Cardiac fibroblast (primary cell): ENCODE data around the gene ZFAND3.

Source experiments
- DNase-seq, 2 donors: peaks; one replicate each; pipeline versions ENCODE4 v3.0.0 to v3.0.0-alpha.2; 2010; ENCODE audit warnings: low read depth in 2 of 2
- H3K4me3 ChIP-seq, 2 donors: replicated peaks in 1 of 2; 1 replicate in 1 of 2; 2 replicates in 1 of 2; pipeline ENCODE4 v1.5.1; 2011; ENCODE audit warnings: low read depth in 2 of 2, low read length in 2 of 2, mild to moderate bottlenecking in 2 of 2, moderate library complexity in 1 of 2
- CTCF ChIP-seq: IDR thresholded peaks from one replicate; pipeline ENCODE4 v1.5.1; 2011; ENCODE audit warnings: low read depth, mild to moderate bottlenecking, low read length, inconsistent platforms

The ZFAND3 gene

DNA sequence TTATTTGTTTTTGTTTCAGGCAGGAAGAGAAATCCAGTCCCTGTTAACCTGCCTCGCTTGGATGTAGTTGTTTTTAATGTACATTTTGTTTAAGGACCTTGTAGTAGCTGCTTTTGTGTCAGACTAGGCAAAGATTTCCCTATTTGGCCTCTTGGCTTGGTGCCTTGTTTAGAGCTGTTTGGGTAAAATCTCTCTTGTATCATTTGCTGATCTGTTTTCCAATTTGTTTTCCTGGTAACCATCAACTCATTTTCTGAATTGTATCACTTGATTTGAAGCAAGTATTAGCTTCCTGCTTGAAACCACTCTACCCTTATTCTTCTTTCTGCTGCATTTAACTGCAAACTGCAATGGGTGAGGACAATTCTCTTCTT lies 160.7 kb downstream of the ZFAND3 start:
- no peak for TF ChIP-seq CTCF
- no peak overlapping the region for H3K4me3 ChIP-seq
- peak in 1 of 2 donors; percentile 44 for DNase-seq

- no peak for DNase-seq
- no peak overlapping the region for H3K4me3 ChIP-seq
- TF ChIP-seq CTCF, result no peak
Observed at GRCh38 chr6:37981626-37982025, 162.1 kb downstream of the ZFAND3 start.

- DNase-seq, result no peak
- no peak for TF ChIP-seq CTCF
- H3K4me3 ChIP-seq, result no peak overlapping the region
Observed at GRCh38 chr6:37982317-37982716, 162.8 kb downstream of the ZFAND3 start.

- no peak for TF ChIP-seq CTCF
- no peak for DNase-seq
- no peak overlapping the region for H3K4me3 ChIP-seq
Observed at GRCh38 chr6:37983720-37984501, 164.4 kb downstream of the ZFAND3 start.

- TF ChIP-seq CTCF, result no peak
- no peak overlapping the region for H3K4me3 ChIP-seq
- no peak for DNase-seq
Observed at GRCh38 chr6:37984578-37984977, 165.1 kb downstream of the ZFAND3 start.

- no peak overlapping the region for H3K4me3 ChIP-seq
- no peak for DNase-seq
- TF ChIP-seq CTCF, result no peak
Observed at GRCh38 chr6:37985355-37985754, 165.8 kb downstream of the ZFAND3 start.

GRCh38 chr6:37987018-37987417 lies 167.5 kb downstream of the ZFAND3 start:
- no peak for TF ChIP-seq CTCF
- DNase-seq, result peak; percentile 47 to 80
- H3K4me3 ChIP-seq, result no peak overlapping the region
